ENCODE results near the gene VCL. TPM values are rescaled to one million over a fixed set of nuclear protein-coding genes. Genes with fewer than 3 reads are reported as not detected.

Gene VCL
- total RNA-seq, 1 experiment from 2014 or later: 291 TPM

DNA sequence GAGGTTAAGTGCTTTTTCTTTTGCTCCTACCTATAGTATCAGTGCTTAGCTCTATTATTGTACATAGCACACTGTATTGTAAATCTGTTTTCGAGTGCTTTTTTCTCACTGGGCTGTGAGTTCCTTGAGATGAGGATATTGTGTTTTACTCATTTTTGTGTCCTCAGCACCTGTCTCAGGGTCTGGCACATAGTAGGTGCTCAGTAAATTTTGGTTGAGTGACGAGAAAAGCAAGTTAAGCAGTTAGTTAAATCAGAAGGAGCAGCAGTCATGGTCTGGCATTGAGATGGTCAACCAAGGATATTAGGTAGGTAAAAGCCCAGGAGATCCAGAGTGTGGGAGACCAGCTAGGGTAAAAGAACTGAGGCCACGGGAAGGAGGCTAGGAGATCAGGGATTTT, 101.5 kb downstream of the VCL start:
- Histone ChIP-seq H2BK12ac (ENCODE audit: insufficient read length, low read depth, low read length) (no peak overlapping the region), H2BK120ac (ENCODE audit: low read depth, low read length, poor library complexity, severe bottlenecking) (no peak overlapping the region), H3K56ac (ENCODE audit: insufficient read length, low read depth, low read length) (no peak overlapping the region), H2AK5ac (ENCODE audit: insufficient read length, low read length) (no peak overlapping the region), H3K79me1 (ENCODE audit: insufficient read depth, low read depth, low read length, poor library complexity, severe bottlenecking) (no peaks in the 10 kb centered on the region), H4K91ac (ENCODE audit: insufficient read length, low read depth, low read length) (no peak overlapping the region), H3K9me3 (ENCODE audit: control insufficient read depth, low read depth, low read length) (no peaks in the 10 kb centered on the region), H3K27ac (ENCODE audit: insufficient read length, low read depth, low read length) (no peak overlapping the region), H4K5ac (ENCODE audit: insufficient read length, low read depth, low read length) (no peak overlapping the region), H2AFZ (ENCODE audit: low read length) (no peak overlapping the region), H3K18ac (ENCODE audit: insufficient read length, low read depth, low read length) (no peak overlapping the region), H3K9ac (ENCODE audit: extremely low read depth, insufficient read length, low read length) (no peak overlapping the region), H3T11ph (ENCODE audit: low read length) (no peak overlapping the region), H3K4ac (ENCODE audit: low read depth, low read length) (no peak overlapping the region), H4K8ac (replicated peaks; ENCODE audit: insufficient read length, low read depth, low read length) (no peak overlapping the region), H3K23ac (ENCODE audit: insufficient read length, low read depth, low read length) (no peak overlapping the region), H4K20me1 (ENCODE audit: control insufficient read depth, insufficient read depth, insufficient read length) (no peaks in the 10 kb centered on the region), H3K4me1 (ENCODE audit: insufficient read depth, low read length) (no peaks in the 10 kb centered on the region), H3K4me2 (ENCODE audit: insufficient read depth, insufficient read length, low read length) (no peak overlapping the region), H3K23me2 (ENCODE audit: insufficient read length, low read depth, low read length, poor library complexity, severe bottlenecking) (no peaks in the 10 kb centered on the region), H3K14ac (ENCODE audit: insufficient read depth, low read length) (no peak overlapping the region), H2BK5ac (ENCODE audit: insufficient read length, low read length) (no peak overlapping the region), H3K27me3 (ENCODE audit: insufficient read depth, low read length) (no peaks in the 10 kb centered on the region), H2BK15ac (ENCODE audit: low read depth, low read length) (no peak overlapping the region), H3K79me2 (ENCODE audit: insufficient read depth, low read length) (0 out of 2 replicates have a peak, but pooled peaks cover under 1% of the 10 kb centered on the region), H2BK20ac (ENCODE audit: low read depth, low read length, poor library complexity, severe bottlenecking) (no peak overlapping the region)
- Mint-ChIP-seq H3K4me1 (no peaks in the 10 kb centered on the region), H3K4me3 (no peak overlapping the region), H3K9me3 (no peaks in the 10 kb centered on the region), H3K27ac (peak overlapping the region in 2 of 3 experiments; percentile 1 to 13; a peak in 2 of 7 replicates), H3K27me3 (ENCODE audit: low read depth) (no peaks in the 10 kb centered on the region), H3K36me3 (ENCODE audit: insufficient read depth in 1 of 3, low read depth in 3 of 3) (peaks cover 71 to 93% (median 90%) of the 10 kb centered on the region in 3 experiments; a peak in 6 of 7 replicates)
- no CpG with 5 or more reads among the region's 3 CpGs for WGBS (ENCODE audit: extremely low coverage, insufficient read length, low lambda C conversion rate)
- no peak for DNase-seq
- TF ChIP-seq, protein P1, sequence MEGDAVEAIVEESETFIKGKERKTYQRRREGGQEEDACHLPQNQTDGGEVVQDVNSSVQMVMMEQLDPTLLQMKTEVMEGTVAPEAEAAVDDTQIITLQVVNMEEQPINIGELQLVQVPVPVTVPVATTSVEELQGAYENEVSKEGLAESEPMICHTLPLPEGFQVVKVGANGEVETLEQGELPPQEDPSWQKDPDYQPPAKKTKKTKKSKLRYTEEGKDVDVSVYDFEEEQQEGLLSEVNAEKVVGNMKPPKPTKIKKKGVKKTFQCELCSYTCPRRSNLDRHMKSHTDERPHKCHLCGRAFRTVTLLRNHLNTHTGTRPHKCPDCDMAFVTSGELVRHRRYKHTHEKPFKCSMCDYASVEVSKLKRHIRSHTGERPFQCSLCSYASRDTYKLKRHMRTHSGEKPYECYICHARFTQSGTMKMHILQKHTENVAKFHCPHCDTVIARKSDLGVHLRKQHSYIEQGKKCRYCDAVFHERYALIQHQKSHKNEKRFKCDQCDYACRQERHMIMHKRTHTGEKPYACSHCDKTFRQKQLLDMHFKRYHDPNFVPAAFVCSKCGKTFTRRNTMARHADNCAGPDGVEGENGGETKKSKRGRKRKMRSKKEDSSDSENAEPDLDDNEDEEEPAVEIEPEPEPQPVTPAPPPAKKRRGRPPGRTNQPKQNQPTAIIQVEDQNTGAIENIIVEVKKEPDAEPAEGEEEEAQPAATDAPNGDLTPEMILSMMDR (conservative IDR thresholded peaks at IDR 0.05): no peak

Data from H9 (cell line).